KOPT-K1 (cell line): ENCODE measurements around the gene NPC1L1.

Source experiments
- H3K27ac ChIP-seq: fragments of 200-600 bp; sonication (generic); 2 replicates; pipeline ENCODE4 v1.5.1; 2016; ENCODE audit warnings: antibody characterized with exemption, mild to moderate bottlenecking, low read depth, low read length; ENCODE audit not compliant: poor library complexity, severe bottlenecking
- H3K36me3 ChIP-seq: fragments of 200-600 bp; sonication (generic); 2 replicates; pipeline ENCODE4 v1.5.1; 2017; ENCODE audit warnings: antibody characterized with exemption, mild to moderate bottlenecking, low read length, moderate library complexity; ENCODE audit not compliant: insufficient read depth
- H3K9me3 ChIP-seq: fragments of 200-600 bp; sonication (generic); 2 replicates; pipeline ENCODE4 v1.5.1; 2017; ENCODE audit warnings: antibody characterized with exemption, low read length, mild to moderate bottlenecking; ENCODE audit not compliant: insufficient read depth, poor library complexity, severe bottlenecking

The NPC1L1 gene

GRCh38 chr7:44548893-44549292 lies 7.8 kb upstream of the NPC1L1 start:
- no peak overlapping the region for H3K27ac ChIP-seq
- no peaks in the 10 kb centered on the region for H3K9me3 ChIP-seq
- H3K36me3 ChIP-seq, result no peaks in the 10 kb centered on the region

DNA sequence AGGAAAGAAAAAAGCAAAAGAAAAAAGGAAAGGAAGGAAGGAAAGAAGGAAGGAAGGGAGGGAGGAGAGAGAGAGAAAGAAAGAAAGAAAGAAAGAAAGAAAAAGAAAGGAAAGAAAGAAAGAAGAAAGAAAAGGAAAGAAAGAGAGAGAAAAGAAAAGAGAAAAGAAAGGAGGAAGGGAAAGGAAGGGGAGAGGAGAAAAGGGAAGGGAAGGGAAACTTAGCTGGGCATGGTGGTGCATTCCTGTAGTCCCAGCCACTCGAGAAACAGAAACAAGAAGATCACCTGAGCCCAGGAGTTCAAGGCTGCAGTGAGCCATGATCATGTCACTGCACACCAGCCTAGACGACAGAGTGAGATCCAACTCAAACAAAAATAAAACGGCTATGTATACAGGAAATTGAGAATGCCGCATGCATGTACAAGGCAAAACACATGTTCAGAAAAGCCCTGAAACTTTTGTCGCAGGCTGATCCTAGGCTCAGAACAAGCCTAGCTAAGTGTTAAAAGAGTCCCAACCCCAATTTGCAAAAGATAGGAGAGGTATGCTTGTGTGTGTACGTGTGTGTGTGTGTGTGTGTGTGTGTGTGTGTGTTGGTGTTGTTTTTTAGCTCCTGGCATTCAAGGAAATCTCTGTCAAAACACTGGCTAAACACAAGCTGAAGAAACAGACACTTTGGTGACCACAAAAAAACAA lies 6.6 kb upstream of the NPC1L1 start:
- H3K27ac ChIP-seq, result no peak overlapping the region
- no peaks in the 10 kb centered on the region for H3K36me3 ChIP-seq

DNA sequence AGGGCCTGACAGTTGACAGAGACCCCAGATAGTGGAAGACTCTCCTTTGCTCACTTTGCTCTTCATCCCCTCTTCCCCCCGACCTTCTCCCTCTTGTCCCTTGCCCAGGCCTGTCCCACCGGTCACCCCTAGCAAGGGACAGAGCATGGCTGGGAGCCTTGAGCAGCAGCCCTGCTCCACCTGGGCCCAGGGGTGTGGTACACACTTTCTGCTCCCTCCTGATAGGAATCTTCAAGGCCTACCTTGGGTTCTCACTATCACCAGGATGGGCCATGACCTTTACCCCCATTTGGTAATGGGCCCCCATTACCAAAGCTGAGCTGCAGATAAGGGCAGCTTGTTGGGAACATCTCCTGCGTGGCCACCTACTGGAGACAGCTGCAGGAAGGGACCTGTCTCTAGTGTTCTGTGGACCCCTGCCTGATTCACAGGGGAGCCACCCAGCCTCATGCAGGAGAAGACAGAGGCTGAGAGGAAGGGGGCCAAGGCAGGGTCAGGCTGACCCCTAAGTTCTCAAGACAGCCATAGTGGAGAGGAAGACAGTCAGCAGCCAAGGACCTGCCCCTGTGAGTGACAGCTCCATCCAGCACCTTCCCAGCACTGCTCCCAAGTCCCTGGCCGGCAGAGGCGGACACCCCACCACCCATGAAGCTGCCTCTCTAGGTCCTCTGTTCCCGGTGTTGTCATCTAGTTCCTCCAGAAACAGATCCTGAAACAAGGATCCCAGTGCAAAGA lies 913 bp upstream of the NPC1L1 start:
- Histone ChIP-seq H3K27ac (no peak overlapping the region), H3K9me3 (no peaks in the 10 kb centered on the region)

More for the DNA sequence above, 6.6 kb upstream of the NPC1L1 start:
- H3K9me3 ChIP-seq, result no peaks in the 10 kb centered on the region

GRCh38 chr7:44540592-44541027 lies 520 bp downstream of the NPC1L1 start:
- no peak overlapping the region for H3K27ac ChIP-seq
- H3K36me3 ChIP-seq, result no peaks in the 10 kb centered on the region
- H3K9me3 ChIP-seq, result no peaks in the 10 kb centered on the region

More for the DNA sequence above, 913 bp upstream of the NPC1L1 start:
- H3K36me3 ChIP-seq, result no peaks in the 10 kb centered on the region

DNA sequence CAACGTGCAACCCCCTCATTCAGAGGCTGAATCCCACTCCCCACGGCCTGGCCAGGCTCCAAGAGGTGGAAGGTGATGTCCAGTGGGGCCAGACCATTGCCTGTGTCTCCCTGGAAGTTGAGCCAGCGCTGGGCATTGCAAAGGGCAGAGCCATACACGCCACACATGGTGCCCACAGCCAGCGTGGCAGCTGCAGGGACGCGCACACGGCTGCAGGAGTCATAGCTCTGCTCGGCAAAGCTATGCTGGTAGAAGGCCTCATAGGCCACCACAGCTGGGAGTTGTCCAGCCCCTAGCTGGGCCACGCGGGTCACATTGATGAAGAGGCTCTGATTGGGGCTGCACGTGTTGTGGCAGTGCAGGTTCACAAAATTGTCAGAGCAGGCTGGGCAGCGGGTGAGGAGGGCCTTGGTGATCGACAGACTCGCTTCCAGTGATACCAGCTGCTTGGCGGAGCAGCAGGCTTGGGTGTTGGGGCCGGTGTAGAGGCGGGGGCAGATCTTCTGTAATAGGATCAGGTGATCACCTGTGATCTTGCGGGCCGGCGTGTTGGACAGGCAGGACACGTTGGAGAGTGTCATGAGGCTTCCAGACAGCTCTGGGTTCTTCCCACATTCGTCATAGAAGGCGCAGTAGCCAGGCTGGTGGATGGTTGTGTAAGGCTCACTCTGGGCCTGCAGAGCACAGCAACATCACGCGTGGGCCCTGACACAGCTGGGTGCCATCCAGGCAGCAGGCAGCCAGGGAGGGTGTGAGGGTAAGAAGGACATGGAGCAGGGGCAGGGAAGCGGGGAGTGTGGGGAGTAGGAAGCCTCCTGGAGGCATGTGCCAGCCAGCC lies 1.2 kb downstream of the NPC1L1 start:
- Histone ChIP-seq H3K36me3 (no peaks in the 10 kb centered on the region), H3K27ac (no peak overlapping the region), H3K9me3 (no peaks in the 10 kb centered on the region)

- no peaks in the 10 kb centered on the region for H3K9me3 ChIP-seq
- H3K36me3 ChIP-seq, result no peaks in the 10 kb centered on the region
- no peak overlapping the region for H3K27ac ChIP-seq
Measured at GRCh38 chr7:44538798-44539668, 2.1 kb downstream of the NPC1L1 start.

DNA sequence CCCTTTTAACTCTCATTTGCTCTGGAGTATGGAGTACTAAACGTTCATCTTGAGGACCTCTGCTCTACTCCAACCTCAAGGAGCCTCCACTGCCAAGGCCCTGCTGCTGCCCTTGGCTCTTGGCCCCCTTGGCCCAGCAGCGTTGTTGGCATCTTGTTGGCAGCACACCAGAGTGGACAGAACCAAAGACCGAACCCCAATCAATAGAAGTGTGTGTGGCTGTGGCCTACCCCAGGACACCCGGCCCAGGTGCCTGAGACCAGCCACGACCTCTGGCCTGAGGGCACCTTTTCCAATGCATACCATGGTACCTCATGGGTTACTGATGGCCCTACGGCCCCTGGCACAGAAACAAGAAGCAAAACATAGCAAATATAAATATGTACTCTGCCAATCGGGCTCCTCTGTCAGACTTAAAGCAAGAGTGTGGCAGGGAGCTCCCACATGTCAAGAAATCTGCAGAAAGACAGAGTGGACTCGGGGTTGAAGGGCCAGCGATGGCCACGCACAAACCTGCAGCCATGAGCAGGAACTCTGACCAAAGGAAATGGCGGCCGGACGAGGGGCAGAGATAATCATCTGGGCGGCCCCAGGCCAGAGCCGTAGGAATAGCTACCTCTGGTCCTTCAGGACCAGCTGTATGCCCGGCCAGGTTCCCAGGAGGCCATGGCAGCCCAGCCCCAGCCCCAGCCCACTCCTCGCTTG lies 2.9 kb downstream of the NPC1L1 start:
- no peak overlapping the region for H3K27ac ChIP-seq
- H3K36me3 ChIP-seq, result no peaks in the 10 kb centered on the region
- no peaks in the 10 kb centered on the region for H3K9me3 ChIP-seq

DNA sequence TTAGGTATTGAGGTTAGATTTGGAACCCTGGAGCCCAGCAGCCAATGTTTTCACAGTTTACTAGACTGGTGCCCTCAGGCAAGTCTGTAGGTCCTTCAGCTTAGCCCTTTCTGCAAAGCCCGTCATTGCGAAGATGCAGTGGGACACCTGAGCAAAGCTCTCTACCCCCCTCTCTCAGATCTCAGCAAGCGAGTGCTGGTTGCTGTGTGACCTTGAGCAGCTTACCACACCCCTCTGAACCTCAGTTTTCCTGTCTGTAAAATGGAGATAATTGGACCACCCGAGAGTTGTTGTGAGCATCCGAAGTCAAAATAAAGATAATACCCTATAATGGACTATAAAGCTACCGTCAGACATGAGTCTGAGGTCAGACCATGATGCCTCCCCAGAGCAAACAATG lies 3.7 kb downstream of the NPC1L1 start:
- Histone ChIP-seq H3K27ac (no peak overlapping the region), H3K36me3 (no peaks in the 10 kb centered on the region), H3K9me3 (no peaks in the 10 kb centered on the region)

DNA sequence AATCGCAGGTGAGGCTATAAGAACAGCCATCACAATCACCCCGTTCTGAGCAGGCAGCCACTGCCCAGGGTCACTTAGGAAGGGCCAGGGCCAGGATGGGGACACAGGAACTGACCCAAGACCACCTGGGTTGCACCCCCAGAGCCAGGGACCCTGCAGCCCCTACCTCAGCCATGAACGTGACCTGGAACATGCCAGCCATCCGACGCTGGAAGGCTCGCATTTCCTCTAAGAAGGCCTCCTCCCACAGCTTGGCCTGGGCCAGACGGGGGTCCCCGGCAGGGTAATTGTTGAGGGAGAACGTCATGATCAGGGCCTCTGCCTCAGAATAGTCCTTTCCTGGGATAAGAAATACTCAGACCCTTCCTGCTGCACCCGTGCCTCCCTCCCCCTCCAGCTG lies 5.0 kb downstream of the NPC1L1 start:
- Histone ChIP-seq H3K9me3 (no peaks in the 10 kb centered on the region), H3K36me3 (no peaks in the 10 kb centered on the region), H3K27ac (no peak overlapping the region)

GRCh38 chr7:44535348-44536064 lies 5.6 kb downstream of the NPC1L1 start:
- no peaks in the 10 kb centered on the region for H3K36me3 ChIP-seq
- no peaks in the 10 kb centered on the region for H3K9me3 ChIP-seq
- no peak overlapping the region for H3K27ac ChIP-seq

DNA sequence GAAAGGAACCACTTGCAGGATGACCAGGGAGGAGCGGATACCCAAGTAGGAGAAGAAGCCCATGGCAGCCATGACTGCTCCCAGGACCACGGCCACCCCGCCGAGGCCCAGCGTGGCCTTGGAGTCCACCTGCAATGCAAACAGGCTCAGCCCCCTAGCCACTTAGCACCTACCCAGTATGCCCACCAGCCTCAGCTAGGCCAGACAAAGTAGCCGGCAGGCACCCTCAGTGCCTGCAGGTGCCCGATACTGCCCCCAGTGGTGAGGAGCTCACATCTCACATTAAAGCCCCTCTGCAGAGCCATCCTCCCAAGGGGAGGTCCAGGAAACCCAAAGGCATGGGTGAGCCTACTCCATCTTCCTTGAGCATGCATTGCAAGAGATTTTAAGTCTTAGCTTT lies 6.6 kb downstream of the NPC1L1 start:
- no peaks in the 10 kb centered on the region for H3K36me3 ChIP-seq
- no peaks in the 10 kb centered on the region for H3K9me3 ChIP-seq
- no peak overlapping the region for H3K27ac ChIP-seq

- no peaks in the 10 kb centered on the region for H3K36me3 ChIP-seq
- H3K9me3 ChIP-seq, result no peaks in the 10 kb centered on the region
- no peak overlapping the region for H3K27ac ChIP-seq
Measured at GRCh38 chr7:44534087-44534486, 7.0 kb downstream of the NPC1L1 start.

- no peaks in the 10 kb centered on the region for H3K9me3 ChIP-seq
- no peaks in the 10 kb centered on the region for H3K36me3 ChIP-seq
- no peak overlapping the region for H3K27ac ChIP-seq
Measured at GRCh38 chr7:44533301-44534055, 7.7 kb downstream of the NPC1L1 start.
